GM12801 (cell line): ENCODE measurements around the gene ASXL2.

ENCODE experiments used
- TF ChIP-seq, protein P1 (sequence below): IDR thresholded peaks from one replicate; pipeline ENCODE4 v1.5.1; 2011; ENCODE audit warnings: control low read depth; ENCODE audit not compliant: insufficient read length; ENCODE audit errors: extremely low read depth

Gene ASXL2

DNA sequence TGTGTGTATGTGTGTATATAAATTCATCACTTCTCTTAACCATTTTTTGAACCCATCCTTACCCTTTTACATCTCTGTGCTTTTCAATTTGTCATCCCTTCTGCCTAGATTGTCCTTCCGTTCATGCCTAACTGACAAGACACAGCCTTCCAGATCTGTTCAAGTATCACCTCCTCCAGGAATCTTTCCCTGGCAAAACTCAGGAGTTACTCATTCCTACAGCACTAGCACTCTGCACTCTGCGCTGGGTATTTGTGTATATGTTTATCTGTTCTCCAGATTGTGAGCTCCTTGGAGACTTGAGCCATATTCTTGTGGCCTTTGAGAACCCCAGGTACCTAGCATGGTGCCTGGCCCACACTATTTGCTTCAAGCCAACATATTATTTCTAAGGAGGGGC is 26.8 kb upstream of the ASXL2 start:
- TF ChIP-seq, protein P1, sequence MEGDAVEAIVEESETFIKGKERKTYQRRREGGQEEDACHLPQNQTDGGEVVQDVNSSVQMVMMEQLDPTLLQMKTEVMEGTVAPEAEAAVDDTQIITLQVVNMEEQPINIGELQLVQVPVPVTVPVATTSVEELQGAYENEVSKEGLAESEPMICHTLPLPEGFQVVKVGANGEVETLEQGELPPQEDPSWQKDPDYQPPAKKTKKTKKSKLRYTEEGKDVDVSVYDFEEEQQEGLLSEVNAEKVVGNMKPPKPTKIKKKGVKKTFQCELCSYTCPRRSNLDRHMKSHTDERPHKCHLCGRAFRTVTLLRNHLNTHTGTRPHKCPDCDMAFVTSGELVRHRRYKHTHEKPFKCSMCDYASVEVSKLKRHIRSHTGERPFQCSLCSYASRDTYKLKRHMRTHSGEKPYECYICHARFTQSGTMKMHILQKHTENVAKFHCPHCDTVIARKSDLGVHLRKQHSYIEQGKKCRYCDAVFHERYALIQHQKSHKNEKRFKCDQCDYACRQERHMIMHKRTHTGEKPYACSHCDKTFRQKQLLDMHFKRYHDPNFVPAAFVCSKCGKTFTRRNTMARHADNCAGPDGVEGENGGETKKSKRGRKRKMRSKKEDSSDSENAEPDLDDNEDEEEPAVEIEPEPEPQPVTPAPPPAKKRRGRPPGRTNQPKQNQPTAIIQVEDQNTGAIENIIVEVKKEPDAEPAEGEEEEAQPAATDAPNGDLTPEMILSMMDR: no peak

DNA sequence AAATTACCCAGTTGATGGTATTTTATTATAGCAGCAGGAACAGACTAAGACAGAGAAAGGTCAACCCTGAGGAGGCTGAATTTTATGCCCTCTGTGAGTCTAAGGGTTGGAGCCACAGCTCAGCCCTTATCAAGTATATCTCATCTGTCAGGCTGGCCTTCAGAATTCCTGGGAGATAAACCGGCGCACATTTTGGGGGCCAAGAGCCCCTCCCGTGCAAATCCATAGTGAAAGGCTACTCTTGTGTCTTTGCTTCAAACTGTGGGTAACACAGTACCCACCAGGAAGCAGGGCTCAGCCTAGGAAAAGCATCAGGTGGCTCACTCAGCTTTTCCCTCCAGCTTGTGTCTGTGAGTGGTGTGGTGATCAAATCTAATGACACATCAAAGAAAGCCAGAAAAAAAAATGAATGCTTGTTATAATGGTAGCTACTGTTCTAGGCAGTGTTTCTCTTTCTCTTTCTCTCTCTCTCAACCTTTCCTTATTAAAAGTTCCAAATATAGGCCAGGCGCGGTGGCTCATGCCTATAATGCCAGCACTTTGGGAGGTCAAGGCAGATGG is 25.0 kb upstream of the ASXL2 start:
- TF ChIP-seq, protein P1: no peak

DNA sequence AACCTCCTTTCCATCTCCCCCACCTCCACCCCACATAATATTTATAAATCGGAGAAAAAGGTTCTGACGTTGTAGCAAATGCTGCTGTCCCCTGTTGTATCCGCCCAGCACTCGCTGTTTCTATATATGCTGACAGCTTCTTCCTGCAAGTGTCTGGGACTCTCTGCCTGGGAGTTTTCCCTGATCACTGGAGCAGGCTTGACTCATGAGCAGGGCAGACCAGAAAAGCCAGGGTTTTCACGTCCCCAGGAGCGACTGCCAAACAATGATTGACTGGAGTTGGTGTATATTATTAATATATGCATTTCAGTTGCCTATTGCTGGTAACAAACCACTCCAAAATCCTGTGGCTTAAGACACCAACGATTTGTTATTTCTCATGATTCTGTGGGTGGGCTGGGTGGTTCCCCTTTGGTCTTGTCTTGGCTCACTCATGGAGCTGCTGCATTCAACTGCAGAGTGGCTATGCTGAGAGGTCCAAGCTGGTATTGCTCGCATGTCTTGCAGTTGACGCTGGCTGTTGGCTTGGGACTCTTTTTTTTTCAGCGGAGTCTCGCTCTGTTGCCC is 21.2 kb upstream of the ASXL2 start:
- TF ChIP-seq, protein P1: no peak

DNA sequence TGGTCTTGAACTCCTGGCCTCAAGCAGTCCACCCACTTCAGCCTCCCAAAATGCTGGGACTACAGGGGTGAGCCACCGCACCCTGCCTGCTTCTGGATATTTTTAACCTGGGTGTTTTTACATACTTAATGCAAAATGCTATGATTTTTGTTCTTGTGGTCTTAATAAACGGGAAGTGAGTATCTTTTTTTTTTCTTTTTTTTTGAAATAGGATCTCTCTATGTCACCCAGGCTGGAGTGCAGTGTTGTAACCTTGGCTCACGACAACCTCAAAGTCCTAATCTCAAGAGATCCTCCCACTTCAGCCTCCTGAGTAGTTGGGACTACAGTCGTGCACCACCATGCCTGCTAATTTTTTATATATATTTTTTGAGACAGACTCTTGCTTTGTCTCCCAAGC is 19.2 kb upstream of the ASXL2 start:
- TF ChIP-seq, protein P1: no peak

DNA sequence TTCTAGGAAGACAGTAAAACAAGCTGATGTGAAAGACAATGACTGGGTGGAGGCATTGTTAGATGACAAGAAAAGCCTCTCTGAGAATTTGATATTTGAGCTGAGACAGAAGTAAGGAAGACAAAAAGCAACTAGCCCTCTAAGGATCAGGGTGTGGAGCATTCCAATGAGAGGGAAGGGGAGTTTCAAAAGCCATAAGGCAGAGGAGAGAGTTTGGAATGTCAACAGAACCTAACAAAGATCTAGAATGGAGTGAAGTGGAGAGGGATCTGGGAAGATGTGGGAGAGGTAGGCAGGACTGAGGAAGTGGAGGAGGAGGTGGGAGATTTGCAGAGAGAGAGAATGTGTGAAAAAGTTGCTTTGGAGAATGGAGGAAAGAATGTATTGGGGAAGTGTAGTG is 17.3 kb upstream of the ASXL2 start:
- TF ChIP-seq, protein P1: no peak

DNA sequence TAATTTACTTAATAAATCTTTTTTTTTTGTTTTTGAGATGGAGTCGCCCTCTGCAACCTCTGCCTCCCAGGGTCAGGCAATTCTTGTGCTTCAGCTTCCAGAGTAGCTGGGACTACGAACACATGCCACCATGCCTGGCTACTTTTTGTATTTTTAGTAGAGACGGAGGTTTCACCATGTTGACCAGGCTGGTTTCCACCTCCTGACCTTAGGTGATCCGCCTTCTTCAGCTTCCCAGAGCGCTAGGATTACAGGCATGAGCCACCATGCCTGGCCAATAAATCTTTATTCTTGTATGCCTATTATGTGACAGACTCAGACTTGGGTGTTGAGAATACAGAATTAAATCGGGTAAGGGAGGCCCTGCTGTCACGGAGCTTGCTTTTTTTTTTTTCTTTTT is 16.7 kb upstream of the ASXL2 start:
- TF ChIP-seq, protein P1: no peak

DNA sequence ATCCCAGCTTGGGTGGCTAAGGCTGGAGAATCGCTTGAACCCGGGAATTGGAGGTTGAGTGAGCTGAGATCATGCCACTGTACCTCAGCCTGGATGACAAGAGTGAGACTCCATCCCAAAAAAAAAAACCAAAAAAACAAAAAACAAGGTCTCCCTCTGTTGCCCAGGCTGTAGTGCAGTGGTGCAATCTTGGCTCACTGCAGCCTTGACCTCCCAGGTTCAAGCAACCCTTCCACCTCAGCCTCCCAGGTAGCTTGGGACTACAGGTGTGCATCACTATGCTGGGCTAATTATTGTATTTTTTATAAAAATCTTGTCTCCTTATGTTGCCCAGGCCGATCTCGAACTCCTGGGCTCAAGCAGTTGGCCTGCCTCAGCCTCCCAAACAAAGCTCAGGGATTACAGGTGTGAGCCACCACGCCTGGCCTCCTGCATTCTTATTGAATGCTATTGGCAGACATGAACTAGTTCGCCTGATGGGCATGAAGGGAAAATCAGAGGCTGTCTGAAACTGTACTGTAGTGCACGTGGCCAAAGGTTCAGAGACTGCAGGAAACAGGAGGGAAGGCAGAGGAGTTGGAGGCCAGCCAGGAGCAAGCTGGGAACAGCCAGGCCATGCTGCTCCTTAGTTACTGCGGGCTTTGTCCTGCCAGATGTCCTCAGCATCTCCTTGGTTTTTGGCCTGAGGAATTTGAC is 16.0 kb upstream of the ASXL2 start:
- TF ChIP-seq, protein P1: no peak
